Endometrium (tissue), 2 donors: ENCODE results near the gene CATSPERZ.

Experiments
- FAIRE-seq: peaks from 2 replicates; lab custom pipeline; 2012; peaks lifted over from hg19 to GRCh38; lab: Jason Lieb, UNC
- donor health status: control.
- donor health status: control.

CATSPERZ gene

GRCh38 chr11:64299847-64300648, at the start of gene CATSPERZ:
Gene CATSPERZ (plus strand): TSS chr11:64300358. CDS start chr11:64300411, 53 bp downstream.
- FAIRE-seq, result no peak

- no peak for FAIRE-seq
Observed at GRCh38 chr11:64250415-64251015, 49.6 kb upstream of the CATSPERZ start.

GRCh38 chr11:64251016-64251752, 49.0 kb upstream of the CATSPERZ start, which contains the start of gene PLCB3:
Gene PLCB3 (plus strand): TSS chr11:64251530. CDS start chr11:64251650, 120 bp downstream.
- FAIRE-seq, result no peak

GRCh38 chr11:64251753-64252002, 48.5 kb upstream of the CATSPERZ start:
- FAIRE-seq, result no peak

GRCh38 chr11:64252003-64252872, 47.9 kb upstream of the CATSPERZ start:
- FAIRE-seq, result no peak

GRCh38 chr11:64253043-64253442, 47.1 kb upstream of the CATSPERZ start:
- FAIRE-seq, result no peak

- FAIRE-seq, result no peak
Observed at GRCh38 chr11:64253481-64253880, 46.7 kb upstream of the CATSPERZ start.

GRCh38 chr11:64254326-64254725, 45.8 kb upstream of the CATSPERZ start:
- FAIRE-seq, result no peak

GRCh38 chr11:64255135-64256128, 44.7 kb upstream of the CATSPERZ start:
- FAIRE-seq, result no peak

GRCh38 chr11:64256300-64256699, 43.9 kb upstream of the CATSPERZ start:
- FAIRE-seq, result no peak

- no peak for FAIRE-seq
Observed at GRCh38 chr11:64258356-64258755, 41.8 kb upstream of the CATSPERZ start.

- no peak for FAIRE-seq
Observed at GRCh38 chr11:64258946-64259532, 41.1 kb upstream of the CATSPERZ start.

- no peak for FAIRE-seq
Observed at GRCh38 chr11:64259533-64260067, 40.6 kb upstream of the CATSPERZ start.

GRCh38 chr11:64260147-64260708, 39.9 kb upstream of the CATSPERZ start:
- no peak for FAIRE-seq

GRCh38 chr11:64261556-64262080, 38.5 kb upstream of the CATSPERZ start:
- no peak for FAIRE-seq

GRCh38 chr11:64262271-64263002, 37.7 kb upstream of the CATSPERZ start:
- no peak for FAIRE-seq

GRCh38 chr11:64263021-64263946, 36.9 kb upstream of the CATSPERZ start:
- FAIRE-seq, result no peak

- no peak for FAIRE-seq
Observed at GRCh38 chr11:64263947-64264317, 36.2 kb upstream of the CATSPERZ start.
